ENCODE results near the gene CACHD1. TPM values are rescaled to one million over a fixed set of nuclear protein-coding genes. Genes with fewer than 3 reads are reported as not detected.
A peak's percentile ranks its signal among the peaks of the same experiment; 100 is the strongest.

CACHD1 gene
- total and polyA plus RNA-seq, 11 donors, result 0.89 to 10.0 (median 2.4) TPM

- peaks cover 0 to 17% (median 2%) of the 10 kb centered on the region in 12 donors for H3K4me1 ChIP-seq
- WGBS, 4 donors, result 76 to 88% (median 84%) methylated on average over 5 of the region's 5 CpGs
- DNase-seq, result no peak
- no peak overlapping the region for H3K27ac ChIP-seq
- intact Hi-C loops (cut with DNase I), result loop anchor here in 1 of 10 donors (10.0 kb wide), 1 partner anchor 121 kb away; the partner anchor contains the start of gene CACHD1
- H3K9me3 ChIP-seq, result no peaks in the 10 kb centered on the region
- H3K36me3 ChIP-seq, result no peaks in the 10 kb centered on the region
- no peak overlapping the region for H3K4me3 ChIP-seq
- no peak for ATAC-seq
- no peak for TF ChIP-seq POLR2A (IDR thresholded peaks at IDR 0.05)
- TF ChIP-seq, protein P1, sequence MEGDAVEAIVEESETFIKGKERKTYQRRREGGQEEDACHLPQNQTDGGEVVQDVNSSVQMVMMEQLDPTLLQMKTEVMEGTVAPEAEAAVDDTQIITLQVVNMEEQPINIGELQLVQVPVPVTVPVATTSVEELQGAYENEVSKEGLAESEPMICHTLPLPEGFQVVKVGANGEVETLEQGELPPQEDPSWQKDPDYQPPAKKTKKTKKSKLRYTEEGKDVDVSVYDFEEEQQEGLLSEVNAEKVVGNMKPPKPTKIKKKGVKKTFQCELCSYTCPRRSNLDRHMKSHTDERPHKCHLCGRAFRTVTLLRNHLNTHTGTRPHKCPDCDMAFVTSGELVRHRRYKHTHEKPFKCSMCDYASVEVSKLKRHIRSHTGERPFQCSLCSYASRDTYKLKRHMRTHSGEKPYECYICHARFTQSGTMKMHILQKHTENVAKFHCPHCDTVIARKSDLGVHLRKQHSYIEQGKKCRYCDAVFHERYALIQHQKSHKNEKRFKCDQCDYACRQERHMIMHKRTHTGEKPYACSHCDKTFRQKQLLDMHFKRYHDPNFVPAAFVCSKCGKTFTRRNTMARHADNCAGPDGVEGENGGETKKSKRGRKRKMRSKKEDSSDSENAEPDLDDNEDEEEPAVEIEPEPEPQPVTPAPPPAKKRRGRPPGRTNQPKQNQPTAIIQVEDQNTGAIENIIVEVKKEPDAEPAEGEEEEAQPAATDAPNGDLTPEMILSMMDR (IDR thresholded peaks at IDR 0.05), result no peak
- no peaks in the 10 kb centered on the region for H3K27me3 ChIP-seq
These were observed 126.1 kb downstream of the CACHD1 start for GRCh38 chr1:64595871-64596515.

- Histone ChIP-seq H3K27me3 (no peaks in the 10 kb centered on the region), H3K27ac (no peak overlapping the region), H3K9me3 (no peaks in the 10 kb centered on the region), H3K4me3 (no peak overlapping the region), H3K4me1 (peaks cover 0 to 17% (median 2%) of the 10 kb centered on the region in 12 donors), H3K36me3 (no peaks in the 10 kb centered on the region)
- TF ChIP-seq, protein P1 (IDR thresholded peaks at IDR 0.05), result no peak
- no peak for TF ChIP-seq POLR2A (IDR thresholded peaks at IDR 0.05)
- intact Hi-C loops (cut with DNase I), result loop anchor here in 1 of 10 donors (10.0 kb wide), 1 partner anchor 122 kb away; the partner anchor contains the start of gene CACHD1
- 57 to 67% (median 63%) methylated on average over 4 of the region's 4 CpGs for WGBS, 4 donors
- ATAC-seq, result no peak
- DNase-seq, result no peak
These were observed 127.2 kb downstream of the CACHD1 start for GRCh38 chr1:64597113-64597512.

- H3K9me3 ChIP-seq, result no peaks in the 10 kb centered on the region
- no peak overlapping the region for H3K4me3 ChIP-seq
- peaks cover 0 to 1% (median 0%) of the 10 kb centered on the region in 9 donors for H3K36me3 ChIP-seq
- intact Hi-C loops (cut with DNase I), result loop anchor here in 1 of 10 donors (10.0 kb wide), 1 partner anchor 123 kb away; the partner anchor contains the start of gene CACHD1
- WGBS, 4 donors, result 58 to 70% (median 59%) methylated on average over 8 of the region's 8 CpGs
- TF ChIP-seq POLR2A (IDR thresholded peaks at IDR 0.05), result no peak
- TF ChIP-seq, protein P1 (IDR thresholded peaks at IDR 0.05), result no peak
- DNase-seq, result no peak
- H3K27me3 ChIP-seq, result no peaks in the 10 kb centered on the region
- no peak overlapping the region for H3K27ac ChIP-seq
- peak in 1 of 4 donors; percentile 38 for ATAC-seq
- peaks cover 0 to 17% (median 2%) of the 10 kb centered on the region in 12 donors for H3K4me1 ChIP-seq
These were observed 128.2 kb downstream of the CACHD1 start for GRCh38 chr1:64598100-64598571.

DNA sequence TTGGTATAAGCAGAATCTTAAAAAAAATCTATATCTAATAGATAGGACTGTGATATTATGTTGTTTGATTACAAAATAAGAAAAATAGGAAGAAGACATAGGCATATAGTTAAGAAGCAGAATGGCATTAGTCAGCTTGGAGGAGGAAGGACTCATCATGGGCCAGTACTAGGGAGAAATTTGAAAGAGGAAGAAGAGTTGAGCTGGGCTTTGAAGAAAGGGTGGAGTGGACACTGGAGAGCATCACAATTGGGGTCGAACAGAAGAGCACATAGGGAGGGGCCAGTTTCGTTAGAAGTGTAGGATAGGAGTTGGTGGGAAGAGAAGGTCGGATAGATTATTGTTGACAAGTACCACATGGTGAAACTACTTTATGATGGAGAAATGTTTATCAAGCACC lies 129.3 kb downstream of the CACHD1 start:
- no peak for TF ChIP-seq POLR2A (IDR thresholded peaks at IDR 0.05)
- TF ChIP-seq, protein P1 (IDR thresholded peaks at IDR 0.05), result no peak
- Histone ChIP-seq H3K4me1 (peaks cover 0 to 17% (median 2%) of the 10 kb centered on the region in 12 donors), H3K27me3 (no peaks in the 10 kb centered on the region), H3K36me3 (peaks cover 0 to 10% (median 0%) of the 10 kb centered on the region in 9 donors), H3K9me3 (no peaks in the 10 kb centered on the region), H3K27ac (no peak overlapping the region), H3K4me3 (no peak overlapping the region)
- no peak for ATAC-seq
- no peak for DNase-seq
- intact Hi-C loops (cut with DNase I), result loop anchor here in 1 of 10 donors (10.0 kb wide), 1 partner anchor 124 kb away; the partner anchor contains the start of gene CACHD1
- 82 to 95% (median 89%) methylated on average over 3 of the region's 3 CpGs for WGBS, 4 donors
